DMS53 (cell line): ENCODE data around the gene EVL.
"Not testable (repeated sequence)": the region's sequence is repeated elsewhere in the genome, so short reads cannot be mapped to it uniquely, and the experiment has no call there.

ENCODE experiments used
- DNase-seq: peaks from one replicate; lab custom pipeline; 2025; lab: John Stamatoyannopoulos, UW

Gene EVL

GRCh38 chr14:100172811-100173210, 107.6 kb downstream of the EVL start:
- DNase-seq = no peak

GRCh38 chr14:100173353-100173752, 108.1 kb downstream of the EVL start:
- DNase-seq = no peak

GRCh38 chr14:100176811-100177327, 111.6 kb downstream of the EVL start:
- DNase-seq = no peak

GRCh38 chr14:100178691-100179090, 113.5 kb downstream of the EVL start:
- no peak for DNase-seq

- DNase-seq = not testable (repeated sequence)
Observed at GRCh38 chr14:100180671-100181070, 115.4 kb downstream of the EVL start.

- DNase-seq = not testable (repeated sequence)
Observed at GRCh38 chr14:100181876-100182551, 116.8 kb downstream of the EVL start.

- peak; percentile 22 for DNase-seq
Observed at GRCh38 chr14:100187247-100187833, 122.1 kb downstream of the EVL start.

GRCh38 chr14:100188392-100189030, 123.3 kb downstream of the EVL start:
- no peak for DNase-seq

GRCh38 chr14:100190126-100190525, 124.9 kb downstream of the EVL start:
- DNase-seq = peak; percentile 36

GRCh38 chr14:100191584-100192249, 126.5 kb downstream of the EVL start:
- no peak for DNase-seq

GRCh38 chr14:100192250-100192671, 127.0 kb downstream of the EVL start:
- peak; percentile 48 for DNase-seq

- DNase-seq = peak; percentile 99
Observed at GRCh38 chr14:100192672-100193416, 127.6 kb downstream of the EVL start.
